Activated CD8-positive, alpha-beta memory T cell treated with anti-CD3 and anti-CD28 coated beads, Interleukin-2, amount 50 U/mL, for 1 hour (primary cell): ENCODE data around the gene S100P.
"Not testable (repeated sequence)": the region's sequence is repeated elsewhere in the genome, so short reads cannot be mapped to it uniquely, and the experiment has no call there.

ENCODE experiments used
- DNase-seq: peaks from one replicate; pipeline ENCODE4 v3.0.0-alpha.2; 2020; ENCODE audit errors: extremely low read depth

S100P gene

GRCh38 chr4:6693231-6694176, at the start of gene S100P:
TSS of gene S100P (plus strand) at chr4:6693878. CDS start at chr4:6693933, 55 bp downstream.
- DNase-seq = no peak

- DNase-seq = no peak
These were observed 48.7 kb upstream of the S100P start for GRCh38 chr4:6644792-6645530.

GRCh38 chr4:6647169-6647568, 46.5 kb upstream of the S100P start:
- DNase-seq = no peak

GRCh38 chr4:6647582-6648230, 46.0 kb upstream of the S100P start:
- no peak for DNase-seq

- DNase-seq = no peak
These were observed 44.5 kb upstream of the S100P start for GRCh38 chr4:6649216-6649615.

GRCh38 chr4:6654211-6654610, 39.5 kb upstream of the S100P start:
- not testable (repeated sequence) for DNase-seq

- DNase-seq = not testable (repeated sequence)
These were observed 38.4 kb upstream of the S100P start for GRCh38 chr4:6655291-6655690.

- DNase-seq = no peak
These were observed 37.8 kb upstream of the S100P start for GRCh38 chr4:6655924-6656323.

- no peak for DNase-seq
These were observed 36.2 kb upstream of the S100P start for GRCh38 chr4:6657242-6658208.

GRCh38 chr4:6658209-6658595, 35.5 kb upstream of the S100P start:
- no peak for DNase-seq

- no peak for DNase-seq
These were observed 35.0 kb upstream of the S100P start for GRCh38 chr4:6658597-6659075.

GRCh38 chr4:6659897-6660296, 33.8 kb upstream of the S100P start:
- DNase-seq = no peak

- no peak for DNase-seq
These were observed 33.2 kb upstream of the S100P start for GRCh38 chr4:6660430-6660829.

- no peak for DNase-seq
These were observed 31.1 kb upstream of the S100P start for GRCh38 chr4:6662591-6662990.

GRCh38 chr4:6663596-6664393, 29.9 kb upstream of the S100P start:
- DNase-seq = no peak

GRCh38 chr4:6665320-6665654, 28.4 kb upstream of the S100P start:
- DNase-seq = no peak

- DNase-seq = no peak
These were observed 25.3 kb upstream of the S100P start for GRCh38 chr4:6668391-6668790.

- no peak for DNase-seq
These were observed 22.0 kb upstream of the S100P start for GRCh38 chr4:6671648-6672047.

GRCh38 chr4:6672131-6672530, 21.5 kb upstream of the S100P start:
- DNase-seq = no peak

- not testable (repeated sequence) for DNase-seq
These were observed 21.0 kb upstream of the S100P start for GRCh38 chr4:6672541-6673190.
